Endothelial cell of umbilical vein (primary cell): ENCODE measurements around the gene RBFOX1. TPM values are rescaled to one million over a fixed set of nuclear protein-coding genes. Genes with fewer than 3 reads are reported as not detected.

Experiments used
- BruUV-seq: library from RNA; stranded (reverse); fragments of 400-500 nt; replicated peaks from 2 replicates; lab custom pipeline; 2021; lab: Mats Ljungman, UMichigan
- CTCF ChIA-PET: fragments of 300-600, 350-600 bp; sonication (Branson Sonifier 250); formaldehyde crosslinking; loops from one replicate; lab custom pipeline; 2021; ENCODE audit warnings: antibody characterized with exemption, inconsistent platforms; lab: Charles Lee
- POLR2A ChIA-PET: fragments of 300-600, 350-600 bp; sonication (Branson Sonifier 250); formaldehyde crosslinking; loops from one replicate; lab custom pipeline; 2021; ENCODE audit warnings: antibody characterized with exemption, inconsistent platforms; lab: Charles Lee
- DNase-seq: peaks from one replicate; pipeline ENCODE4 v3.0.0-alpha.2; 2011; ENCODE audit warnings: low read depth, low spot score
- FAIRE-seq: peaks from 2 replicates; lab custom pipeline; 2011; peaks lifted over from hg19 to GRCh38; lab: Jason Lieb, UNC
- H2AFZ ChIP-seq: 2 replicates; pipeline ENCODE4 v1.6.0; 2012; ENCODE audit warnings: low read depth, low read length, control low read depth, inconsistent platforms
- H3K27ac ChIP-seq: 2 replicates; pipeline ENCODE4 v1.5.1; 2011; ENCODE audit warnings: low read depth, mild to moderate bottlenecking, control low read depth, low read length, moderate library complexity; ENCODE audit not compliant: insufficient read depth
- H3K27me3 ChIP-seq, 2 experiments: 2 replicates each; pipeline versions ENCODE4 v1.6.0 to v1.6.1; 2011; ENCODE audit warnings: low read length in 2 of 2, mixed read lengths in 1 of 2; ENCODE audit not compliant: control insufficient read depth in 2 of 2, insufficient read depth in 2 of 2
- H3K36me3 ChIP-seq, 2 experiments: 2 replicates in 1 of 2; 3 replicates in 1 of 2; pipeline ENCODE4 v1.5.1; 2011; ENCODE audit warnings: low read length in 2 of 2, mild to moderate bottlenecking in 1 of 2, moderate library complexity in 1 of 2; ENCODE audit not compliant: control insufficient read depth in 2 of 2, insufficient read depth in 2 of 2; ENCODE audit errors: extremely low read depth in 1 of 2
- H3K4me1 ChIP-seq: 3 replicates; pipeline ENCODE4 v1.5.1; 2011; ENCODE audit warnings: mild to moderate bottlenecking, low read length; ENCODE audit not compliant: control insufficient read depth, insufficient read depth; ENCODE audit errors: extremely low read depth
- H3K4me2 ChIP-seq: 2 replicates; pipeline ENCODE4 v1.6.1; 2011; ENCODE audit warnings: low read length, control low read depth, mixed read lengths; ENCODE audit not compliant: insufficient read depth
- H3K4me3 ChIP-seq, 3 experiments: fragments of 200-600 bp in 1 of 3; sonication (generic), shearing (Covaris generic) in 1 of 3; replicated peaks in 1 of 3; 2 replicates each; pipeline ENCODE4 v1.5.1; 2011 to 2016; ENCODE audit warnings: control low read depth in 3 of 3, low read length in 3 of 3, mild to moderate bottlenecking in 2 of 3, inconsistent platforms in 1 of 3, low read depth in 1 of 3, moderate library complexity in 1 of 3; ENCODE audit not compliant: insufficient read depth in 1 of 3
- H3K79me2 ChIP-seq: 2 replicates; pipeline ENCODE4 v1.6.0; 2012; ENCODE audit warnings: low read length, inconsistent platforms; ENCODE audit not compliant: control insufficient read depth, insufficient read depth
- H3K9ac ChIP-seq: replicated peaks from 2 replicates; pipeline ENCODE3; 2011; ENCODE audit warnings: low read length, control low read depth; ENCODE audit not compliant: insufficient read depth; ENCODE audit errors: extremely low read depth
- H3K9me1 ChIP-seq: replicated peaks from 3 replicates; pipeline ENCODE4 v1.6.0; 2011; ENCODE audit warnings: mild to moderate bottlenecking, low read length; ENCODE audit not compliant: control insufficient read depth, insufficient read depth; ENCODE audit errors: extremely low read depth
- H3K9me3 ChIP-seq: replicated peaks from 2 replicates; pipeline ENCODE4 v1.5.1; 2012; ENCODE audit warnings: low read length, inconsistent platforms; ENCODE audit not compliant: control insufficient read depth, insufficient read depth
- H4K20me1 ChIP-seq: replicated peaks from 2 replicates; pipeline ENCODE3; 2011; ENCODE audit warnings: mild to moderate bottlenecking, low read length; ENCODE audit not compliant: control insufficient read depth, insufficient read depth; ENCODE audit errors: extremely low read depth
- EZH2 ChIP-seq: IDR thresholded peaks from 2 replicates; pipeline ENCODE4 v1.6.1; 2012; ENCODE audit warnings: borderline replicate concordance, low read depth, mild to moderate bottlenecking, moderate library complexity, low read length, inconsistent platforms; ENCODE audit not compliant: severe bottlenecking
- FOS ChIP-seq: IDR thresholded peaks from 2 replicates; pipeline ENCODE4 v1.6.1; 2011; ENCODE audit warnings: mild to moderate bottlenecking, low read length, moderate library complexity, borderline replicate concordance; ENCODE audit not compliant: insufficient read depth
- GATA2 ChIP-seq: IDR thresholded peaks from 2 replicates; pipeline ENCODE4 v1.7.0; 2011; ENCODE audit warnings: low read depth, mild to moderate bottlenecking, moderate library complexity, mixed read lengths, low read length; ENCODE audit not compliant: insufficient read length, insufficient read depth
- JUN ChIP-seq: IDR thresholded peaks from 2 replicates; pipeline ENCODE4 v1.6.1; 2011; ENCODE audit warnings: borderline replicate concordance, low read depth; ENCODE audit not compliant: insufficient read length, insufficient read depth
- MYC ChIP-seq: IDR thresholded peaks from one replicate; pipeline ENCODE4 v1.6.1; 2011; ENCODE audit warnings: mild to moderate bottlenecking, low read depth, low read length
- POLR2A ChIP-seq: IDR thresholded peaks from 2 replicates; pipeline ENCODE4 v1.6.1; 2012; ENCODE audit warnings: low read depth, mild to moderate bottlenecking, control low read depth, low read length
- POLR2AphosphoS5 ChIP-seq: IDR thresholded peaks from 2 replicates; pipeline ENCODE4 v1.6.1; 2012; ENCODE audit warnings: low read depth, mild to moderate bottlenecking, control low read depth, low read length, moderate library complexity; ENCODE audit not compliant: insufficient read depth
- dilution Hi-C: fragments of 300-500 bp; cut with MboI; formaldehyde crosslinking; loops from one replicate; pipeline ENCODE4 v1.15.0; 2019; ENCODE audit warnings: low sequenced_read_pairs; ENCODE audit not compliant: extremely low pct_ligation_motif_present
- intact Hi-C: fragments of 100-400 bp; cut with micrococcal nuclease; formaldehyde crosslinking; loops from one replicate; pipeline ENCODE4 v1.10.0; 2022
- polyA plus RNA-seq, 4 experiments: library from polyadenylated mRNA; depleted of rRNA in 3 of 4; stranded (reverse) in 3 of 4; unstranded in 1 of 4; fragments of >200 nt; gene quantifications; 2 replicates each; pipeline versions ENCODE4 v1.2.1 to v1.2.3, GENCODE V29; 2011 to 2012; ENCODE audit warnings: missing spikeins in 1 of 4
- total RNA-seq: library from RNA; stranded (reverse); gene quantifications from 2 replicates; pipeline ENCODE4 v1.2.3, GENCODE V29; 2021
- TF ChIP-seq, protein P1 (sequence below), 2 donors: IDR thresholded peaks; 1 replicate in 1 of 2; 2 replicates in 1 of 2; pipeline ENCODE4 v1.5.1; 2011; ENCODE audit warnings: low read length in 2 of 2, mild to moderate bottlenecking in 2 of 2, moderate library complexity in 2 of 2, control low read depth in 1 of 2, inconsistent platforms in 1 of 2, low read depth in 1 of 2; ENCODE audit not compliant: insufficient read depth in 1 of 2; ENCODE audit errors: extremely low read depth in 1 of 2
- TF ChIP-seq, protein P2 (sequence below): IDR thresholded peaks from 2 replicates; pipeline ENCODE4 v1.6.1; 2011; ENCODE audit not compliant: insufficient read depth, insufficient read length

RBFOX1 gene
- total and polyA plus RNA-seq, 2 donors (not counting 3 experiments of a cell fraction or from before 2014, with no cell fraction given), result not detected

DNA sequence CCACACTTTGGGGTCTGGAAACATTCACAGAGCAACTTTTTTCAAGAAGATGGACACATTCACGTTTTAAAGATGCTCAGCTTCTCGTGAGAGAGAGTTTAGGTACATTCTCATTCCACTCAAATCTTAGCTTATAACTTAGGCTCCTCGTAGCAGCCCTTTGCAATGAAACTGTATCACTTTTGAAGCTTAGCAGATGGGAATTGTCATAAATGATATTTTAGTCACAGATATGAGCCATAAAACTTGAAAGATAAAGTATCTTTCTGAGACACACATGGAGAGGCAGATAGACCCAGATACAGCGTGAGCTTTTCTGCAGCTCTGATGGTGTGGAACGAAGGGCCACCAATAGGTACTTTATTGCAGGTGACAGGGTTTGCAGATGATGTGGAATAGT is 41.1 kb downstream of the RBFOX1 start:
- Histone ChIP-seq H3K4me3 (no peak overlapping the region), H3K27me3 (no peaks in the 10 kb centered on the region), H3K4me2 (no peak overlapping the region), H3K36me3 (no peaks in the 10 kb centered on the region), H2AFZ (no peak overlapping the region), H3K79me2 (no peaks in the 10 kb centered on the region), H3K9me3 (peaks cover 3% of the 10 kb centered on the region), H3K27ac (no peak overlapping the region), H3K9me1 (no peaks in the 10 kb centered on the region), H4K20me1 (no peaks in the 10 kb centered on the region), H3K4me1 (no peaks in the 10 kb centered on the region), H3K9ac (no peak overlapping the region)
- FAIRE-seq (no peak), DNase-seq (no peak)
- dilution Hi-C loops (no loop called here), intact Hi-C loops (no loop called here)
- POLR2A ChIA-PET, result no interaction called here
- no peak for TF ChIP-seq GATA2
- TF ChIP-seq, protein P1, sequence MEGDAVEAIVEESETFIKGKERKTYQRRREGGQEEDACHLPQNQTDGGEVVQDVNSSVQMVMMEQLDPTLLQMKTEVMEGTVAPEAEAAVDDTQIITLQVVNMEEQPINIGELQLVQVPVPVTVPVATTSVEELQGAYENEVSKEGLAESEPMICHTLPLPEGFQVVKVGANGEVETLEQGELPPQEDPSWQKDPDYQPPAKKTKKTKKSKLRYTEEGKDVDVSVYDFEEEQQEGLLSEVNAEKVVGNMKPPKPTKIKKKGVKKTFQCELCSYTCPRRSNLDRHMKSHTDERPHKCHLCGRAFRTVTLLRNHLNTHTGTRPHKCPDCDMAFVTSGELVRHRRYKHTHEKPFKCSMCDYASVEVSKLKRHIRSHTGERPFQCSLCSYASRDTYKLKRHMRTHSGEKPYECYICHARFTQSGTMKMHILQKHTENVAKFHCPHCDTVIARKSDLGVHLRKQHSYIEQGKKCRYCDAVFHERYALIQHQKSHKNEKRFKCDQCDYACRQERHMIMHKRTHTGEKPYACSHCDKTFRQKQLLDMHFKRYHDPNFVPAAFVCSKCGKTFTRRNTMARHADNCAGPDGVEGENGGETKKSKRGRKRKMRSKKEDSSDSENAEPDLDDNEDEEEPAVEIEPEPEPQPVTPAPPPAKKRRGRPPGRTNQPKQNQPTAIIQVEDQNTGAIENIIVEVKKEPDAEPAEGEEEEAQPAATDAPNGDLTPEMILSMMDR (IDR thresholded peaks at IDR 0.05; ENCODE audit: extremely low read depth in 1 of 2, insufficient read depth in 1 of 2, low read depth in 1 of 2, low read length in 2 of 2), result no peak
- TF ChIP-seq MYC, result no peak
- TF ChIP-seq, protein P2, sequence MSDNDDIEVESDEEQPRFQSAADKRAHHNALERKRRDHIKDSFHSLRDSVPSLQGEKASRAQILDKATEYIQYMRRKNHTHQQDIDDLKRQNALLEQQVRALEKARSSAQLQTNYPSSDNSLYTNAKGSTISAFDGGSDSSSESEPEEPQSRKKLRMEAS, result no peak
- TF ChIP-seq POLR2AphosphoS5, result no peak
- no peak for TF ChIP-seq JUN
- TF ChIP-seq POLR2A, result no peak
- TF ChIP-seq EZH2, result no peak
- no peak for TF ChIP-seq FOS
- BruUV-seq, result no TSS peak
- CTCF ChIA-PET, result no interaction called here
